SK-MEL-5 (cell line): ENCODE data around the gene ARID1B. TPM values are rescaled to one million over a fixed set of nuclear protein-coding genes. Genes with fewer than 3 reads are reported as not detected.
A peak's percentile ranks its signal among the peaks of the same experiment; 100 is the strongest.

ENCODE experiments used
- DNase-seq: peaks from one replicate; pipeline ENCODE4 v3.0.0-alpha.2; 2016; ENCODE audit warnings: low read depth, low spot score
- in situ Hi-C: cut with HindIII; loops from 2 replicates; pipeline ENCODE4 v1.10.0; 2016; ENCODE audit warnings: low sequenced_read_pairs, high pct_unique_total_duplicates, low pct_unique_long_range_greater_than_20kb
- polyA plus RNA-seq, 2 experiments: library from polyadenylated mRNA; depleted of rRNA; stranded (reverse); fragments of >200 nt; gene quantifications; 2 replicates each; pipeline ENCODE4 v1.2.3, GENCODE V29; 2015
- total RNA-seq: library from RNA; depleted of rRNA; stranded (reverse); fragments of >200 nt; shearing (Covaris generic); gene quantifications from 2 replicates; pipeline ENCODE4 v1.2.3, GENCODE V29; 2014; rRNA removed

Gene ARID1B
- total RNA-seq: 19.7 and 20.0 TPM in 2 replicates
- 24.8 and 40.6 TPM in 2 replicates for polyA plus RNA-seq (2015; cell fraction: cytosol; rRNA removed)
- polyA plus RNA-seq (2015; cell fraction: nucleus; rRNA removed): 41.5 and 44.3 TPM in 2 replicates

DNA sequence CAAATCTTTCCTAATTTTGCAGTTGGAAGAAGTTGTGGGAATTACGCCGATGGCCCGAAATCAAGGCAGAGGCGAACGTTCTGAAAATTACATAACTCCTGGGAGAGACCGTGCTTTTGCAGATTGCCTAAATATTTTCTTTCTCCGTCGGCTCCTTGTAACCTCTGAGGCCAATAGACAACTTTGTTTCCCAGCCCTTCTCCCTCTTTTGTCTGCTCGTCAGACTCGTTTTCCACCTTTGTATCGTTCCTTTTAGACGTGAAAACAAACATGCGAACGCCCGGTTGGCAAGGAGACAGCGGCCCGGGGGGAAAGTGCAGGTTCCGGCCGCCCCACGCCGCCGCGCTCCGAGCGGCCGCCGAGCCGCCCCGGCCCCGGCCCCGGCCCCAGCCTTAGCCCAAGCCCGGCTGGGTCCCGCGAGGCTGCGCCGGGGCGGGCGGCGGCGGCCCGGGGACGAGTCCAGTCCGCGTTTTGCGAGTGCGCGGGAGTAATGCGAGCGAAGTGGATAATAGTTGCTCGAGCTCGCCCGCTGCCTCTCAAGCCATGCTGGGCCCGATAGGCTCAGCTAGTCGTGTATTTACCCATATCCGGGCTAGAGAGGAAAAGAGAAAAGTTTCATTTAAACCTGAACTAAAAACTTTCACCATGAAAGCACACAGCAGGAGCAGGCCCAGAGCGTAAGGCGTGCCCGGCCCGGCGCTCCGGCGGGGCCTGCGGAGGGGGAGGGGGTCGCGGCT is at the start of gene ARID1B:
TSS of gene ARID1B (plus strand) at position 539 of the 737 bp plus-strand sequence. CDS start 303 bp downstream, outside the sequence.
- DNase-seq: peak; percentile 65
- in situ Hi-C loops: no loop called here

DNA sequence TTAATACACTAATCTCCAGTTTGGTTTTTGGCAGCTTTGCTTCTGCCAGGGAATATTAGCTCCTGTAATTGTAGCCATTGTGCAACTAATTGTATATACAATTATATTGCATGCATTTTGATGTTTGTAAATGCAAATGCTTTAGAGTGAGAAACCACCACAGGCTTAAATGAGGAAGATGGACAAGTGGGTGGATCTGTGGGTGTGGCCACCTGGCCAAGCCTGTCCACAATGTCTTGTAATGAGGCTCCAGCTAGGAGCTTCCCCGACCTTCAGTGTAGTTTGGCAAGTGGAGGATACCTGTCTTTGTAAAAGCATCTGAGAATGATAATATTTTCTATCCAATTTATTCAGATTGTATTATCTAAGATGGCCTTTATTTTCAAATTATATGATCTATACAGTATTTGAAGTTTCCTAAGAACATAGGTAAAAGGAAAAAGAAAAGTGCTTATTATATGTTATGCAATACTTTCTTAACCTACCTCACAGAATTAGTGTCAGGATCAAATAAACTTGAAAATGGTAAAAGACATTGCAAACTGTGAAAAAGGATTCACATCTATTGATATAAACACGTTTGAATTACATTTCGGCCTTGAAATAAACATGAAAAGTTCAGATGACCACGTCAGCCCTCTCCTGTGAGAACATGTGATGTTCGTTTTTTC is 49.3 kb upstream of the ARID1B start:
- in situ Hi-C loops: no loop called here
- no peak for DNase-seq

DNA sequence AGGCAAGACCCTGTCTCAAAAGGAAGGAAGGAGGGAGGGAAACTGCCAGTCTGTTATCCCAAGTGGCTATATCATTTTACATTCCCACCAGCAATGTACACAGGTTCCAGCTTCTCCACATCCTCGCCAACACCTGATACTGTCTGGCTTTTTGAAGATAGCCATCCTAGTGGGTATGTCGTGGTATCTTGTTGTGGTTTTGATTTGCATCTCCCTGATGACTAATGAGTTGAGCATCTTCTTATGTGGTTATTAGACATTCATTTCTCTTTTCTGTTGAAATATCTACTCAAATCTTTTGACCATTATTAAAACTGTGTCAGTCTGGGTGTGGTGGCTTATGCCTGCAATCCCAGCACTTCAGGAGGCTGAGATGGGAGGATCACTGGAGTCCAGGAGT is 47.9 kb upstream of the ARID1B start:
- DNase-seq: no peak
- in situ Hi-C loops: no loop called here

DNA sequence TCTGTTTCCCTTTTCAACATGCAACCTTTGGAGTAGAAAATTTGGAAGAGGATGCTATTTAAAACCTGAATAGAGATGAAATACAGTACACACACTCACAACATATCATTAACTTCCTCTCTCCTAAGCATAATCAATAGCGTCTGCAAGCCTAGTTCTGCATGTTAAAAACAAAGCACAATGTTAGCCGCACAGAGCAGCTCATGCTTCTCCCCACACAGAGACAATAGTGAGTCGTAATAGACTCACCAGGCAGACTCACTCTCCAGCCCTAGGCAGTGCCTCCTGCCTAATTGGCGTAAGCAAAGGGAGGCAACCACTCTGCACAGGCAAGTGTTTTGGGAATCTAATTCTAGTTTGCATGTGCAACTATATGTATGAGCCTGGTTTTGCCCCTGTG is 45.8 kb upstream of the ARID1B start:
- in situ Hi-C loops: no loop called here

DNA sequence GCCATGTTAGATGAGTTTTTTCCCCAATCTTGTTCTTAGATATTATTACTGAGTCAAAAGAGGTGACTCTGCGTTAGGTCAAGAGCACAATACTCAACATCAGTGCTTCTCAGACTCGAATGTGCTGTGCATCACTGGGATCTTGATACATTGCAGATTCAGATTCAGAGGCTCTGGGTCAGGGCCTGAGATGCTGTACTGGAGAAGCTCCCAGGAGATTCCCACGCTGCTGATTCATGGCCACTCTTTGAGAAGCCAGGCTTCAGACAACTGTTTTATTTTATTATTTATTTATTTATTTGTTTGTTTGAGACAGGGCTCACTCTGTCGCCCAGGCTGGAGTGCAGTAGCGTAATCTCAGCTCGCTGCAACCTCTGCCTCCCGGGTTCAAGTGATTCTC is 41.4 kb upstream of the ARID1B start:
- DNase-seq: no peak
- in situ Hi-C loops: no loop called here

More for the DNA sequence above, 45.8 kb upstream of the ARID1B start:
- DNase-seq: no peak

DNA sequence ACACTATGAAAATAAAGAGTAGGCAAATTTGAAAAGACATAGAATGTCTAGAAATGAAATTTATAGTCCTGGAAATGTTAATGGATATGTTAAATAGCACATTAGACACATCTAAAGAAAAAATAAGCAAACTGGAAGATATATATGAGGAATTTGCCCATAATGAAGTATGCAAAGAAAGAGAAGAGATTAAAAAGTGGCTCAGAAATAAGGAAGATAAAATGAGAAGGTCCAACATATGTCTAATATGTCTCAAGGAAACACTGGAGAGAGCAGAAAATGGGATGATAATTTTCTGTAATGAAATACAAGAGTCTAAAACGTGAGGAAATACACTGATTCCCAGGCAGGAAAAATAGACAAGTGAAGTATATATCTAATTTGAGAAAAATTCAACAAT is 36.6 kb upstream of the ARID1B start:
- DNase-seq: no peak
- in situ Hi-C loops: no loop called here

DNA sequence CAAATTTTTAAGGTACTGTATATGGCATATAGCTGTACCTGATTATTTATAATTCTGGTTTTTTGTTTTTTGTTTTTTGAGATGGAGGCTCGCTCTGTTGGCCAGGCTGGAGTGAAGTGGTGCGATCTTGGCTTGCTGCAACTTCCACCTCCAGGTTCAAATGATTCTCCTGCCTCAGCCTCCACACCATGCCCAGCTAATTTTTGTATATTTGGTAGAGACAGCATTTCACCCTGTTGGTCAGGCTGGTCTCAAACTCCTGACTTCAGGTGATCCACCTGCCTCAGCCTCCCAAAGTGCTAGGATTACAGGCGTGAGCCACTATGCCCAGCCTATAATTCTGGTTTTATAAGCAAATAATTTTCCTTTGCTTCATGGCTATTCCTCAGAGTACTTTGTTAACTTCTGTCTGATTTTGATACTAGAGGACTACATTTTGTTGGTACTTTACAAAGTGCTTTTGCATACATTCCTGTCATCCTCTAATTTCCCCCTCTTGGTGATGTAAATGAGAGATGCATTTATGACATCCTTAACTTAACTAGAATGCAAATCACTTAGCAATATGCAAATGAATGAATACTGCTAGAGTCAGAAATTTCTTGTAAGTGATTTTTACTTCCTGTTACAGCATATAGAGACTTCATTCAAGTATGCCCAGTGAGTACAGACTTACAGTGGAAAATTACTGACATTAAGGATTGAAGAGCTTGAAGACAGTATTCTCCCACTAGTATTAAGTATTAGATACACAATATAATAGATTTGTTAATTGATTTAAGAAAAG is 35.7 kb upstream of the ARID1B start:
- no peak for DNase-seq
- in situ Hi-C loops: no loop called here

DNA sequence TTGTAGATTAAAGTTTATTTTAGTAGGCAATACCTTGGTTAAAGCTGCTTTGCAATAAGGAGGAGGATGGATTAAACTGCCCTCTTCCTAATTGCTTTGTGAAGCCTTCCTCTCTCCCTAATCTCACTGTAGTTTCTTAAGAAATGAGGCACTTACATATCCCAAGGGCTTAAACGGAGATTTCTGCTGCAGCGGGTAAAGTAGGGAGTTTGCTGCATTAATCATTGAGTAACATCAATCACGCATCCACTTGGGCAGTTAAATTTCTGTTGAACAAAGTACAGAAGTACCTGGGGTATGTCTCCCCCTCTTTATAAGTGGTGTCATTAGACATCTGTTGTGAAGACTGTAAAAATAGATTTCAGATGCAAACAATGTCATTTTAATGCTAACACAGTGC is 29.5 kb upstream of the ARID1B start:
- DNase-seq: no peak
- in situ Hi-C loops: no loop called here

DNA sequence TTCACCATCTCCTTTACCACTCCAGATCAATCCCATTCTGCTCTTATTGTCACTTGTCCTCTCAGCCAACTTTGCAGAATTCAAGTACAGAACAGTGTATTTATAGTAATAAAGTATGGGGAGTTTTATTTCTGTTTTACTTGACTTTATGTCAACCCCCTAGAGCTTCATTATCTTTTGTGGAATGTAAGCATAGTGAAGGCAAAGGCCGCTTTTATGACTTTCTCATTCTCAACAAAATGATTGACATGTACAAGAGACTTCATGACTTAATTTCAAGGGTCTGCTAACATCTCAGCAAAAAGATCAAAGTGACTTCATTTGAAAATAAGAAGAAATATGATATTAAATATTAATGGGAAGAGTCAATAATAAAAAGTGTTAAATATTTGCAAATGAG is 28.7 kb upstream of the ARID1B start:
- in situ Hi-C loops: no loop called here
- DNase-seq: no peak

DNA sequence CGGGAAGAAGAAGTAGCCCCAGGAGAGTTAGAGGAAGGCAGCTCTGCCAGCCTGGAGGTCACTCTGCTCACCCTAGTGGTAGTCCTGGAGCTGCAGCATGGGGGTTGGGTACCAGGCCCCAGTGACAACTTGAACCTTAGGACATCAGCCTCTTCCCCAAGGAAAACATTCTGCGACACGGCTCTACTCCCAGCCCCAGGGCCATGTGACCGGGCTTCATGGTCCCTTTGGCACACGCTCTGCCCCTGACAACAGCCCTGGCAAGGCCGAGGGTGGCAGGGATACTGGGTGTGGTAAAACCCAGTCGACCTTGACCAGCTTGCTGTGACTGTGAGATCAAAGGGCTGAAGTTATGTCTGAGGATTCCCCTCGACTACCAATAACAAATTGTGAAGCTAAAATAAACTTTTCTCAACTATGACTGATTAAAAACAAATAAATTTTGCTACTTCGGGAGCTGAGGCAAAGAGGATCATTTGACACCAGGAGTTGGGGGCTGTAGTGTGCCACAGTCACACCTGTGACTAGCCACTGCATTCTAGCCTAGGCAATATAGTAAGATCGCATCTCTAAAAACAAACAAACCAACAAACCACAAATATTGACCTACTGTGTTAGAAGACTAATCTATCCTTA is 24.4 kb upstream of the ARID1B start:
- peak; percentile 34 for DNase-seq
- in situ Hi-C loops: no loop called here

DNA sequence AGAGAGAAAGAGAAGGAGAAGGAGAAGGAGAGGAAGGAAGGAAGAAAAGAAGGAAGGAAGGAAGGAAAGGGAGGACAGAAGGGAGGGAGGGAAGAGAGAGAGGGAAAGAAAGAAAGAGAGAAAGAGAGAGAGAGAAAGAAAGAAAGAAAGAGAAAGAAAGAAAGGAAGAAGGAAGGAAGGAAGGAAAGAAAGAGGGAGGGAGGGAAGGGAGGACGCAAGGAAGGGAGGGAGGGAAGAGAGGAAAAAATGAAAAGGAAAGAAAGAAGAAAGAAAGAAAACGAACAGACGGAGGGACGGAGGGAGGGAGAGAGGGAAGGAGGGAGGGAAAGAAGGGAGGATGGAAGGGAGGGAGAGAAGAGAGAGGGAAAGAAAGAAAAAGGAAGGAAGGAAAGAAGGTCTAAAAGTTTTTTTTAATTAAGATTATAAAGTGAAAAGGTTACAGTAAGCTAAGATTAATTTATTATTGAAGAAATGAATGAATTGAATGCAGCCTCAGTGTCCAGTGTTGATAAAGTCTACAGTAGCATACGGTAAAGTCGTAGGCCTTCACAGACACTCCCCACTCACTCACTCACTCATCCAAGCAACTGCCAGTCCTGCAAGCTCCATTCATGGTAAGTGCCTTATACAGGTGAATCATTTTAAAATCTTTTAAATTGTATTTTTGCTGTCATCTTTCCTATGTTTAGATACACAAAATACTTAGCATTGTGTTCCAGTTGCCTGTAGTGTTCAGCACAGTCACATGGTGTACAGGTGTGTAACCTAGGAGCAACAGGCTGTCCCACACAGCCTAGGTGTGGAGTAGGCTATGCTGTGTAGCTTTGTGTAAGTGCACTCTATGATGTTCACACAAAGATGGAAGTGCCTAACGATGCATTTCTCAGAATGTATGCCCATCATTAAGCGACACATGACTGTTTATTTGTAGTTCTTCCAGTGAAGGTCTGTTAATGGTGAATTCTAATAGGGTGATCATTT is 20.3 kb upstream of the ARID1B start:
- in situ Hi-C loops: no loop called here
- no peak for DNase-seq

DNA sequence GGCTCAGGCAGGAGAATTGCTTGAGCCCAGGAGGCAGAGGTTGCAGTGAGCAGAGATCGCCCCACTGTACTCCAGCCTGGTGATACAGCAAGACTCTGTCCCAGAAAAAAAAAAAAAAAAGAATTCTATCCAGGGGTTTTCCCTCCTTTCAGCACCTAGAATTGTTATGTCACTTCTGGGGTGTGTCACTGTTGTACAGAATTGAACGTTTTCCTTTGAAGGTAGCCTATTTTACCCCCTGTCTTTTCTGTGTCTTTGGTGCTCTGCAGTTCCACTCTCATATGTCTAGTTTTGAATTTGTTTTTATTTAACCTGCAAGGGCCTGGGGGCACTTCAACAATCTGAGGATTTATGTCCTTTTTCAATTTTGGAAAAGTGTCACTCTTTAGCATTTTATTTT is 19.3 kb upstream of the ARID1B start:
- in situ Hi-C loops: no loop called here
- DNase-seq: no peak

DNA sequence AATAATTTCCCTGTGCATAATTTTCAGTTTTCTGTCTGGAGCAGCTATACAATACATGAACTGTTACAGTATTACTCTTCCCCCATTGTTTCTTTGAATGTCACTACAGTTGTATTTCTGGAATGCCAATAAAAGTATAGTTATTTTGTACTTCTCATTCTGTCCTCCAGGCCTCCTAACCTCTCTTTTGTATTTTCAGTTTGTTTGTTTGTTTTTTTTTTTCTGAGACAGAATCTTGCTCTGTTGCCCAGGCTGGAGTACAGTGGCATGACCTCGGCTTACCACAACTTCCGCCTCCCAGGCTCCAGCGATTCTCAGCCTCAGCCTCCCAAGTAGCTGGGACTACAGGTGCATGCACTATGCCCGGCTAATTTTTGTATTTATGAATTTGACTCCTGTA is 16.8 kb upstream of the ARID1B start:
- no peak for DNase-seq
- in situ Hi-C loops: no loop called here

DNA sequence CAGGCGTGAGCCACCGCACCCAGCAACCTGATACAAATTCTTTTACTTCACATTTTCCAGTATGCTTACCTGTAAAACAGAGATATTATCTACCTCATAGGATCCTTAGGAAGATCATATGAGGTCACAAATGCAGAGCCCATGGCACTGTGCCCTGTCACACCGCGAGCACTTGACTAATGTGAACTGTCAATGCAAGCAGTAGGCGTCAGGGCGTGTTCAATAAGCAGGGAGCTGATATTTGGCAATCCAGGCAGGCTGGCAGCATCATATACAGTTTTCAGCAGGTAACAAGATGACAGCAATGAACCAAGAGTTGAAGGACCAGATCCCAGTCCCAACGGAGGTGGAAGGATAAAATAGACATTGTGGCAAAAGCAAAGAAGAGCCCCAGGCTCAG is 14.6 kb upstream of the ARID1B start:
- in situ Hi-C loops: no loop called here
- no peak for DNase-seq

DNA sequence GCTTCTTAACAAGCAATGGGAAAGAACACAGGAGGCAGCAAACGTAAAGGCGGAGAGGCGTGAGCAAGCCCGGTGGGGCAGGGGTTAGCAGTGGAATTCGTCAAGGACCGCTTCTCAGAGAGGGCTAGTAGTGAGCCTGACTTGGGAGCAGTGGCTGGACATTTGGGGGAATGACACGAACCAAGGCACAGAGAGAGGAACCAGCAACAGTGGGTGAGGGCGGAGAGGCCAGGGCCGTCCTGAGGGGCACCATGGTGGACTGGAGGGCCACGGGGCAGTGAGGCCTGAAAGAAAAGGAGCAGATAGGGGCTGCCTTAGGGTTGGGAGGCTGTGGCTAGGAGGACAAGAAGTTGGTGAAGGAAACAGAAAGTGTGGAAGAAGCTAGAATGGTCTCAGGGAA is 12.1 kb upstream of the ARID1B start:
- DNase-seq: no peak
- in situ Hi-C loops: no loop called here

DNA sequence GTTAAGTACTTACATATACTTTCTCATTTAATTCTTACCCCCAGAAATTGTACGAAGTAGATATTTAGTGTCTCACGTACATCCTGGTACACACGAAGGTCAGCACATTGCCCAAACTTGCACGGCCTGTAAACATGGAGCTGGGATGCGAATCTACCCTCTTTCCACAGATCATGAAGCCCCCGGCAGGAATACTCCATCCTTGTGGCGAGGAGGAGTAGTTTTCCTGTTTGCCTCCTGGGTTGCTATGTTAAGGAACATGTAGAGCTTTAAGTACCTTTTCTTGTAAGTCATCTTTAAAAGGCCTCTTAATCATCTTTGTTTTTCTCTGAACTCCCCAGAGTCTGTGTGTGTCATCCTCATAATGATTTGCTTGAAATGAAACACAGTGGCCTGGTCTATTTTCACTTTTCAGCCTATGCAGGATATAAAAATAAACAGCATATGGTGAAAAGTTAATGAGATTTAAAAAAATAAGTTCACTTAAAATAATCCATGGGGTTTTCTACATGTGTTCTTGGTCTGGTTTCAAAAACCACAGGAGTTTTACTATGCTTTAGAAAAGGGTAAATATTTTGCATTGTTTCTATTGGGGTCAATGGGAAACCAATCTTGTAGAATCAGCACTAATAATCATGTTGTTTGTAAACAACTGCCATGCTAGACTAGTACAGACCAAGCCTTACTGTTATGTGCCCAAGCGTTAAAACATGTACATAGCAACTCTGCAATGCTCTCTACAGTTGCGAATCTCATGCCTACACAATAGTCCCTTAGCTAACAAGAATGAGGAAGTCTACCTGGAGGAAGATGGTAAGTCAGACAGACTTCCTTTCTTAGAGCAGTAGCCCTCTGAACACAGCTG is 9.3 kb upstream of the ARID1B start:
- in situ Hi-C loops: no loop called here

More for the DNA sequence above, 9.3 kb upstream of the ARID1B start:
- DNase-seq: no peak
